22Rv1 (cell line): ENCODE results near the gene FAM24B.

Experiments
- CTCF ChIP-seq: fragments of 450-650 bp; IDR thresholded peaks from 2 replicates; pipeline ENCODE4 v1.5.1; 2017; ENCODE audit warnings: mild to moderate bottlenecking
- ZFX ChIP-seq: fragments of 450-650 bp; IDR thresholded peaks from 2 replicates; pipeline ENCODE4 v1.6.1; 2017; ENCODE audit warnings: antibody characterized with exemption, borderline replicate concordance

DNA sequence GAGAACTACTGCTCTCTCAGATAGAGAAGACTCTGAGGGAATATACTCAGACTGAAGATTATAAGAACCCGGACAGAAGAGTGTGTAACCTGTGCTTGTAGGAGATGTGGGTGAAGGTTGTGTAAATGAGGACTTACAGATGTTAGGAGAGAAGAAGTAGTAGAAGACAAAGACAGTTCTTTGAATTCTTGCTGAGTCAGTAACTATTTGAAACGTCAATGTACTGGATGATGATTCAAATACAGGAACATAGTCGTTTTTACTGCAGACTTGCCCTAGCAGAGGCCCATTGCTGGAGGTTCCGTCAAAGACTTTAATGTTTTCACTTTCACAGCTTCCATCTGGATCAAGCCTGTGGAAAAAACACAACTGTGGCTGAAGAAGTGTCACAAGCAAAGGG is 40.5 kb downstream of the FAM24B start:
- TF ChIP-seq CTCF = no peak
- TF ChIP-seq ZFX = no peak
